Progenitor cell of endocrine pancreas (in vitro differentiated cells): ENCODE data around the gene SOX8. TPM values are rescaled to one million over a fixed set of nuclear protein-coding genes. Genes with fewer than 3 reads are reported as not detected.

ENCODE experiments used
- DNase-seq: peaks from one replicate; pipeline ENCODE4 v3.0.0; 2021; ENCODE audit warnings: low spot score; ENCODE audit not compliant: unreplicated experiment
- H3K27ac Mint-ChIP-seq: 2 replicates; pipeline ENCODE4 v1.8.0; 2021; ENCODE audit warnings: mild to moderate bottlenecking, moderate library complexity, mixed read lengths
- H3K27me3 Mint-ChIP-seq: 2 replicates; pipeline ENCODE4 v1.8.0; 2021; ENCODE audit warnings: mixed read lengths
- H3K36me3 Mint-ChIP-seq: 2 replicates; pipeline ENCODE4 v1.8.0; 2022; ENCODE audit warnings: mixed read lengths; ENCODE audit not compliant: insufficient read depth
- H3K4me1 Mint-ChIP-seq: 2 replicates; pipeline ENCODE4 v1.8.0; 2021; ENCODE audit warnings: low read depth, mixed read lengths
- H3K4me3 Mint-ChIP-seq: 2 replicates; pipeline ENCODE4 v1.8.0; 2021; ENCODE audit warnings: low read depth, mild to moderate bottlenecking, moderate library complexity, mixed read lengths
- H3K9me3 Mint-ChIP-seq: 2 replicates; pipeline ENCODE4 v1.8.0; 2021; ENCODE audit warnings: low read depth, mixed read lengths
- CTCF ChIP-seq: fragments of 200-600 bp; sonication (generic); IDR thresholded peaks from one replicate; pipeline ENCODE4 v1.5.0; 2021; ENCODE audit warnings: antibody characterized with exemption, mild to moderate bottlenecking; ENCODE audit not compliant: unreplicated experiment
- total RNA-seq: library from RNA; stranded (reverse); gene quantifications from 2 replicates; pipeline ENCODE4 v1.2.1, GENCODE V29; 2021

The SOX8 gene
- total RNA-seq, 1 donor from 2014 or later, result 6.7 TPM

DNA sequence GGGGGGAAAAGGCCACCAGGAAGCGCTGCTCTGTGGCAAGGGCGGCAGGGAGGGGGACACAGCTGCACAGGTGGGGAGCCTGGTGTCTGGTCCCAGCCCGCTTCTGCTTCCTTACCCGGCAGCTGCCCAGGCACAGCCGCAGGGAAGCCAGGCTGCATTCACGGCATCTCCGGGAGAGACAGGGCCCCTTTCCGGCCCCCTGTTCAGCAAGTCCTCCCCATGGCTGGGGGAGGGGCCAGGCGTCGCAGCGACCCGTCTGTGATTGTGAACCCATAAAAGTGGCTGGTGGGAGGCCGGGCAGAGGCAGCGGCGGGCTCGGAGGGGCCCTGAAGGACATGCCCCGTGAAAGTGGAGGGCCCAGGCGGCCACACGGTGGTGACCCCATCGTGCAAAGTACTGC, 28.7 kb downstream of the SOX8 start:
- no peaks in the 10 kb centered on the region for H3K36me3 Mint-ChIP-seq
- peaks cover 13% of the 10 kb centered on the region for H3K27me3 Mint-ChIP-seq
- no peak overlapping the region for H3K4me3 Mint-ChIP-seq
- H3K4me1 Mint-ChIP-seq, result no peaks in the 10 kb centered on the region
- no peak overlapping the region for H3K27ac Mint-ChIP-seq
- no peak for TF ChIP-seq CTCF
- no peaks in the 10 kb centered on the region for H3K9me3 Mint-ChIP-seq
- no peak for DNase-seq

DNA sequence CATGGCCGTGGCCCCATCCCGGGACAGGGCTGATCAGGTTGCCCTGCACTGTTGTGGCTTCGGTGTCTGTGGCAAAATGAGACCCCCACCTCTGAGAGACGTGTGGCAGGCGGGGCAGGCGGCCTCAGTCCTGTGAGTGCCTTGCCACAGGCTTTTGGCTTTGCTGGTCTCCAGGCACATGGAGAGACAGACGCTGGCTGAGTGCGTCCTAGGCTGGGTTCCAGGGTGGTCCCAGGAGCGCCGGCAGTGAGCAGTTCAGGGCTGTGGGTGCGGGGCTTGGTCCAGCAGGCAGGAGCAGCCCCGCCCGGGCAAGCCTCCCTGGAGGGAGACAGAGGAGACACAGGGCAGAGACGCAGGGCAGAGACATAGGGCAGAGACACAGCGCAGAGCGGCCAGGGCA, 29.2 kb downstream of the SOX8 start:
- Mint-ChIP-seq H3K4me1 (no peaks in the 10 kb centered on the region), H3K27me3 (peaks cover 13% of the 10 kb centered on the region), H3K4me3 (no peak overlapping the region), H3K36me3 (no peaks in the 10 kb centered on the region), H3K27ac (no peak overlapping the region), H3K9me3 (no peaks in the 10 kb centered on the region)
- no peak for DNase-seq
- no peak for TF ChIP-seq CTCF

DNA sequence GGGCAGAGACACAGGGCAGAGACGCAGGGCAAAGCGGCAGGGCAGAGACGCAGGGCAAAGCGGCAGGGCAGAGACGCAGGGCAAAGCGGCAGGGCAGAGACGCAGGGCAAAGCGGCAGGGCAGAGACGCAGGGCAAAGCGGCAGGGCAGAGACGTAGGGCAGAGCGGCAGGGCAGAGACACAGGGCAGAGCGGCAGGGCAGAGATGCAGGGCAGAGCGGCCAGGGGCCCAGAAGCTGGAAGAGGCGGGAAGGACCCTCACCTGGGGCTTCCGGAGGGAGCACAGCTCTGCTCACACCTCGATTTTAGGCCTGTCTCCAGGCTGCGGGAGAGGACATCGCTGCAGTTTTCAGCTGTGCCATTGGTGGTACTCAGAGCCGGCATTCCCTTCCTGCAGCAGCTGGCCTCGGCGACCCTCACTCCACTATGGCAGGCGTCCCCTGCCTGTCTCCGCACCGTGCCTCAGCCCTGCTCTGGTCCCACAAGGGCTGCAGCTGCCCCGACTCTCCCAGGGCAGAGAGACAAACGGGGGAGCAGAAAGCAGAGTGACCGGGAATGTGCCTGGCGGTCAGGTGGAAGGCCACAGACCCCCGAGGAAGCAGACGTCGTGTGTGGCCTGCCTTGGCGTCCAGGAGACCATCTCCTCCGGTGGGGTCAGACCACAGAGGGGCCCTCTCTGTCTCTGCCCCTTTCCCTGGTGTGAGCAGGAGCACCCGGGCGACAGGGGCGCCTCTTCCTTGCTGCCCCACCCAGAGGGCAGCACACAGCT, 29.9 kb downstream of the SOX8 start:
- Mint-ChIP-seq H3K27ac (no peak overlapping the region), H3K4me3 (no peak overlapping the region), H3K36me3 (no peaks in the 10 kb centered on the region), H3K4me1 (no peaks in the 10 kb centered on the region), H3K27me3 (peaks cover 13% of the 10 kb centered on the region), H3K9me3 (no peaks in the 10 kb centered on the region)
- DNase-seq, result no peak
- no peak for TF ChIP-seq CTCF

- peaks cover 13% of the 10 kb centered on the region for H3K27me3 Mint-ChIP-seq
- H3K4me3 Mint-ChIP-seq, result no peak overlapping the region
- no peaks in the 10 kb centered on the region for H3K9me3 Mint-ChIP-seq
- no peak for DNase-seq
- no peak for TF ChIP-seq CTCF
- no peaks in the 10 kb centered on the region for H3K4me1 Mint-ChIP-seq
- H3K27ac Mint-ChIP-seq, result no peak overlapping the region
- no peaks in the 10 kb centered on the region for H3K36me3 Mint-ChIP-seq
Observed at GRCh38 chr16:1012135-1012534, 30.6 kb downstream of the SOX8 start.

GRCh38 chr16:1012722-1013592, 31.4 kb downstream of the SOX8 start:
- Mint-ChIP-seq H3K27me3 (peaks cover 18% of the 10 kb centered on the region), H3K36me3 (no peaks in the 10 kb centered on the region), H3K27ac (no peak overlapping the region), H3K9me3 (no peaks in the 10 kb centered on the region), H3K4me3 (no peak overlapping the region), H3K4me1 (no peaks in the 10 kb centered on the region)
- no peak for TF ChIP-seq CTCF
- DNase-seq, result no peak
